Activated T-helper 1 cell treated with anti-CD3 and anti-CD28 coated beads, Interleukin-12 subunit alpha, Interleukin-12 subunit beta, Interleukin-2, Interleukin-4 antibody, amounts not matched to agents 30 ng/mL and 10 ng/mL and 1 ng/mL, durations not matched to agents 14 hours and 24 hours and 36 hours (primary cell): ENCODE data around the gene IFT27. TPM values are rescaled to one million over a fixed set of nuclear protein-coding genes. Genes with fewer than 3 reads are reported as not detected.
"Not testable (repeated sequence)": the region's sequence is repeated elsewhere in the genome, so short reads cannot be mapped to it uniquely, and the experiment has no call there.

Source experiments
- DNase-seq: peaks from one replicate; pipeline ENCODE4 v3.0.0; 2021; ENCODE audit warnings: low spot score
- H3K27ac Mint-ChIP-seq: one replicate; pipeline ENCODE4 v1.8.0; 2021; ENCODE audit warnings: mild to moderate bottlenecking, mixed read lengths
- H3K27me3 Mint-ChIP-seq: one replicate; pipeline ENCODE4 v1.8.0; 2022; ENCODE audit warnings: mild to moderate bottlenecking, moderate library complexity, mixed read lengths; ENCODE audit not compliant: insufficient read depth
- H3K36me3 Mint-ChIP-seq: one replicate; pipeline ENCODE4 v1.8.0; 2021; ENCODE audit warnings: low read depth, mixed read lengths
- H3K4me1 Mint-ChIP-seq: one replicate; pipeline ENCODE4 v1.8.0; 2021; ENCODE audit warnings: low read depth, mixed read lengths
- H3K4me3 Mint-ChIP-seq: one replicate; pipeline ENCODE4 v1.8.0; 2021; ENCODE audit warnings: mild to moderate bottlenecking, moderate library complexity, mixed read lengths
- H3K9me3 Mint-ChIP-seq: one replicate; pipeline ENCODE4 v1.8.0; 2021; ENCODE audit warnings: mixed read lengths
- intact Hi-C: fragments of 100-400 bp; cut with micrococcal nuclease; formaldehyde crosslinking; loops from one replicate; pipeline ENCODE4 v1.15.1; 2024
- total RNA-seq: library from RNA; stranded (reverse); gene quantifications from 2 replicates; pipeline ENCODE4 v1.2.3, GENCODE V29; 2022

Gene IFT27
- total RNA-seq, 1 donor from 2014 or later, result 26.0 TPM

GRCh38 chr22:36756746-36757655 lies 18.9 kb downstream of the IFT27 start:
- Mint-ChIP-seq H3K4me3 (no peak overlapping the region), H3K27me3 (peaks cover 8% of the 10 kb centered on the region), H3K4me1 (no peaks in the 10 kb centered on the region), H3K36me3 (no peaks in the 10 kb centered on the region), H3K9me3 (no peaks in the 10 kb centered on the region), H3K27ac (no peak overlapping the region)
- intact Hi-C loops, result loop anchor here (1.0 kb wide), 3 partner anchors 17 to 221 kb away; no protein-coding TSS in a partner anchor
- no peak for DNase-seq

GRCh38 chr22:36756031-36756430 lies 19.9 kb downstream of the IFT27 start:
- no peaks in the 10 kb centered on the region for H3K36me3 Mint-ChIP-seq
- H3K9me3 Mint-ChIP-seq, result no peaks in the 10 kb centered on the region
- DNase-seq, result no peak
- H3K27me3 Mint-ChIP-seq, result peaks cover 8% of the 10 kb centered on the region
- H3K4me3 Mint-ChIP-seq, result no peak overlapping the region
- no peak overlapping the region for H3K27ac Mint-ChIP-seq
- no peaks in the 10 kb centered on the region for H3K4me1 Mint-ChIP-seq
- intact Hi-C loops, result no loop called here

DNA sequence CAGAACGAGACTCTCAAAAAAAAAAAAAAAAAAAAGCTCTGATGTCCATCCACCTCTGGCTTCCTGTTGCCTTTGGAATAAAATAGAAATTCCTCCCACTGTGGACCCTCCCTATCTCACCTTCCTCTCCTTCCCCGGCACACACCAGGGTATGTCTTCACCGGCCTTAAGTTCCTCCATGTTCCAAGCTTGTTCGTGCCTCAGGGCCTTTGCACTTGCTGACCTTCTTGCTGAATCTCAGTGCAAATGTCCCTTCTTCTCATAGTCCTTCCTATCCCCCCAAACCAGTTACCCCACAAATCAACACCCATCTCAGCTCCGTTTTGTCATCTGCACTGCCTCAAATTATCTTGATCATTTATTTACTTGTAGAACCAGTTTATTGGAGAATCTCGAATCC lies 20.6 kb downstream of the IFT27 start:
- intact Hi-C loops, result no loop called here
- no peaks in the 10 kb centered on the region for H3K9me3 Mint-ChIP-seq
- no peak for DNase-seq
- H3K27ac Mint-ChIP-seq, result no peak overlapping the region
- H3K27me3 Mint-ChIP-seq, result peaks cover 8% of the 10 kb centered on the region
- H3K4me3 Mint-ChIP-seq, result no peak overlapping the region
- H3K4me1 Mint-ChIP-seq, result no peaks in the 10 kb centered on the region
- H3K36me3 Mint-ChIP-seq, result no peaks in the 10 kb centered on the region

GRCh38 chr22:36754881-36755280 lies 21.0 kb downstream of the IFT27 start:
- H3K36me3 Mint-ChIP-seq, H3K27ac Mint-ChIP-seq, DNase-seq, H3K9me3 Mint-ChIP-seq, H3K4me1 Mint-ChIP-seq, H3K27me3 Mint-ChIP-seq, intact Hi-C loops, H3K4me3 Mint-ChIP-seq: not testable (repeated sequence)

DNA sequence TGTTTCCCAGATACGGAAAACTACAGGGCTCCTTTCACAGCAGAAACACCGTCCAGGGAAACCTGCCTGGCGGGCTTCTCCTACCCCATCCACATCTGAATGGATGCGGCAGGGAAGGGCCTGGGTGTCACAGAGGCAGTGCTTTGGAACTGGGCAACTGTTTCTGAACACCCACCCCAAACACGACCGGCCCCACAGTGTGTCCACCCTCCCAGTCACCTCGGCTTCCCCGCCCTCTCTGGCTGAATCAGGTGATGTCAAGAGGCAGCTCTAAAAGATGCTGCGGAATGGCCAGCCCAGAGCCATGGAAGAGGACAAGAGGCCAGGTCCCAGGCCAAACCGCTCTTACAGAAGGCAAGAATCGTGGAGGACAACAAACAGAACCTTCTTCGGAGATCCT lies 22.0 kb downstream of the IFT27 start:
- DNase-seq, result no peak

DNA sequence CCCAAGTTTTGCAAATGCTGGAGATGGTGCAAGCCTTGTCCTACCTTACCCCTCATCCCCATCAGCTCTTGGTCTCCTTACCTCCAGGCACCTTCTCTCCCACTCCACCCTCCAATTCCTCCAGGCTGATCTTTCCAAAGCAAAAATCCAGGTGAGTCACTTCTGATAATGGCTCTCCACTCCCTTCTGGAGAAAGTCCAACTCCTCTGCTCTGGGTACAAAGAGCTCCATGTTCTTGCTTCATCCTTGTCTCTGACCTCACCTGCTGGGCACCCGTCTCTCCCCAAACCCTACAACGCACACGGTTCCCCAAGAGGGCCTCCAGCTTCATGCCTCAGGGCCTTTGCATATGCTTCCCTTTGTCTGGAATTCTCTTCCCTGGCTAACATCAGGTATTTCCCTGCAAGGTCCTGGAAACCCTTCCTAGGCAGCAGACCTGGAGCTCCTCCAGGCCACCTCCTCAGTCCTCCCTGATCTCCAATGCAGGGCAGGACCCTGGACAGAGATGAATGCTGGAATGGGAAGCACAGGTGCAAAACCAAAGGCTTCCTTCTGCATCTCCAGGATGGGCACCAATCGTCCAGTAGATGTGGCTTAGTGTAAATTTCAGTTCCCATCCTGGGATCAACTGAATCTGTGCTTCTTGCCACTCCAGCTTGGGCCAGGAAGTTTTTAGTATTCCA lies 22.7 kb downstream of the IFT27 start:
- intact Hi-C loops, result no loop called here
- Mint-ChIP-seq H3K4me3 (no peak overlapping the region), H3K4me1 (no peaks in the 10 kb centered on the region), H3K27ac (no peak overlapping the region), H3K36me3 (no peaks in the 10 kb centered on the region), H3K27me3 (peaks cover 8% of the 10 kb centered on the region), H3K9me3 (no peaks in the 10 kb centered on the region)
- DNase-seq, result no peak

More for the DNA sequence above, 22.0 kb downstream of the IFT27 start:
- Mint-ChIP-seq H3K36me3 (no peaks in the 10 kb centered on the region), H3K4me1 (no peaks in the 10 kb centered on the region), H3K27me3 (peaks cover 8% of the 10 kb centered on the region), H3K4me3 (no peak overlapping the region), H3K27ac (no peak overlapping the region), H3K9me3 (no peaks in the 10 kb centered on the region)
- intact Hi-C loops, result no loop called here

- intact Hi-C loops, result no loop called here
- H3K36me3 Mint-ChIP-seq, result no peaks in the 10 kb centered on the region
- no peak overlapping the region for H3K4me3 Mint-ChIP-seq
- H3K27ac Mint-ChIP-seq, result no peak overlapping the region
- no peak for DNase-seq
- H3K9me3 Mint-ChIP-seq, result no peaks in the 10 kb centered on the region
- H3K4me1 Mint-ChIP-seq, result no peaks in the 10 kb centered on the region
- H3K27me3 Mint-ChIP-seq, result peaks cover 2% of the 10 kb centered on the region
Observed at GRCh38 chr22:36746375-36746970, 29.4 kb downstream of the IFT27 start.

DNA sequence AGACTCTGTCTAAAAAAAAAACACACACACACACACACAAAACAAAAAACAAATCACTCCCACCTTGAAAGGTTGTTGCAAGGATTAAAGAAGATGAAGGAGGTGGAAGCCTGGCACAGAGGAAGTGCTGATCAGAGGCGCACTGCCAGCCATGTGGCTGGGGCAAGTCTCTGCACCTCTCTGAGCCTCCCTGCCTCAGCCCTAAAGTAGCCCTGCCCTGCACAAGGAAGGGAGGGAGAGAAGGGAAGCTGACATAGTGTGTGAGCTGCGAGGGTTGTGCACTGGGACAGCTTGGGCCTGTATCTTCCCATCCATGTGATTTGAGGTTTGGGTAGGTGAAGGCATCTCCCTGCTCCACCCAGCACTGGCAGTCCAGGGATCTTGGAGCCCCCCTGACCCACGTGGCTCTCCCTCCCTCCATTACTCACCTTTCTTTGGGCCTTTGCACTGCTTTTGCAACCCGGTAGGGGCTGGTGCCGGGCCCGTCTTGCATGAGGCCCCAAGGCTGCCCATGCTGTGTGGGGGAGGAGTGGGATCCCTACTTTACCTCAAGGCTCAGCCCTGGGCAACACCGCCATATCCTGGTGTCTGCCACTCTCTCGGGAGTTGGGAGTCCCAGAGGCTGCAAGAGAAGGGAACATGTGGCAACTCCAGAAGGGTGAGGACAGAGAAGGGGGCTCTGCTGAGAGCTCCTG lies 30.5 kb downstream of the IFT27 start:
- no peak overlapping the region for H3K4me3 Mint-ChIP-seq

DNA sequence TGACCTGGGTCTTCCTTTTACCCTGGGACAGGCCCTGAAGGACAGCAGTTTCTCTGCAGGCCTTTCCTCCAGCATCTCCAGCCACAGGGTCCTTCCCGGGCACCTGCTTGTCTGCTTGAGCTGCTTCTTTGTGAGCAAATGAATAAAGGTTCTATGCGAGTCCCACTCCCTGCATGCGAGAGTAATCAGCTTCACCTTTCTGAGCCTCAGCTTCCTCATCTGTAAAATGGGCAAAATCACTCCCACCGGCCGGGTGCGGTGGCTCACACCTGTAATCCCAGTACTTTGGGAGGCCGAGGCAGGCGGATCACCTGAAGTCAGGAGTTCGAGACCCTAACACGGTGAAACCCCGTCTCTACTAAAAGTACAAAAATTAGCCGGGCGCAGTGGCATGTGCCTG lies 31.1 kb downstream of the IFT27 start:
- Mint-ChIP-seq H3K9me3 (no peaks in the 10 kb centered on the region), H3K27ac (no peak overlapping the region), H3K4me3 (no peak overlapping the region), H3K36me3 (no peaks in the 10 kb centered on the region), H3K4me1 (no peaks in the 10 kb centered on the region), H3K27me3 (peaks cover 2% of the 10 kb centered on the region)
- intact Hi-C loops, result no loop called here
- DNase-seq, result no peak

More for the DNA sequence above, 30.5 kb downstream of the IFT27 start:
- H3K36me3 Mint-ChIP-seq, result no peaks in the 10 kb centered on the region
- no peak overlapping the region for H3K27ac Mint-ChIP-seq
- H3K4me1 Mint-ChIP-seq, result no peaks in the 10 kb centered on the region
- DNase-seq, result no peak
- H3K9me3 Mint-ChIP-seq, result no peaks in the 10 kb centered on the region
- intact Hi-C loops, result no loop called here
- H3K27me3 Mint-ChIP-seq, result peaks cover 2% of the 10 kb centered on the region

- intact Hi-C loops, result no loop called here
- Mint-ChIP-seq H3K9me3 (no peaks in the 10 kb centered on the region), H3K4me1 (no peaks in the 10 kb centered on the region), H3K4me3 (no peak overlapping the region), H3K27ac (no peak overlapping the region), H3K27me3 (peaks cover 2% of the 10 kb centered on the region), H3K36me3 (no peaks in the 10 kb centered on the region)
- DNase-seq, result no peak
Observed at GRCh38 chr22:36744413-36744765, 31.5 kb downstream of the IFT27 start.

- no peak for DNase-seq
- intact Hi-C loops, result no loop called here
Observed at GRCh38 chr22:36743591-36744412, 32.1 kb downstream of the IFT27 start.

DNA sequence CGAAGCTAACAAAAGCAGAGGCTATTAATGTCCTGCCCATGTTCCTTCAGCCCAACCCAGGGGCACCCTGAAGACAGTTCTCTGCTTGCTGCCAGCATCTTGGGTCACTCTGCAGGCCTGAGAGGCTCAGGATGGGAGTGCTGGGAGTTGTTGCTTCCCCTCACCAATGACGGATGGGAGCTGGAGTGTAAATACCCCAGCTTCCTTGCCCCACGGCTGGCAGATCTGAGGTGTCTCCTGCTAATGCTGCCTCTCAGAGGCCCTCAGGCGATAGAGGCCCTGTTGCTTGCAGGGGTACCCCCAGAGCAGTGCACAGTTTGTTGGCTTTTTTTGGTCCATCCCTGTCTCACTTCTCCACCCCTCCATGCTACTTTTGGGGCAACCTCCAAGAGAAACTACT lies 32.9 kb downstream of the IFT27 start:
- Mint-ChIP-seq H3K9me3 (no peaks in the 10 kb centered on the region), H3K36me3 (no peaks in the 10 kb centered on the region), H3K27ac (no peak overlapping the region), H3K4me1 (no peaks in the 10 kb centered on the region), H3K4me3 (no peak overlapping the region), H3K27me3 (peaks cover 2% of the 10 kb centered on the region)
- DNase-seq, result no peak
- intact Hi-C loops, result no loop called here

More at GRCh38 chr22:36743591-36744412, 32.1 kb downstream of the IFT27 start:
- no peak overlapping the region for H3K4me3 Mint-ChIP-seq
- H3K4me1 Mint-ChIP-seq, result no peaks in the 10 kb centered on the region
- H3K36me3 Mint-ChIP-seq, result no peaks in the 10 kb centered on the region
- no peaks in the 10 kb centered on the region for H3K9me3 Mint-ChIP-seq
- H3K27me3 Mint-ChIP-seq, result peaks cover 2% of the 10 kb centered on the region
- no peak overlapping the region for H3K27ac Mint-ChIP-seq
